Gastrocnemius medialis (tissue), 4 donors: ENCODE measurements around the gene HPCAL1. TPM values are rescaled to one million over a fixed set of nuclear protein-coding genes. Genes with fewer than 3 reads are reported as not detected.

Experiments used
- ATAC-seq, 2 donors: fragments of 150-250 bp; one replicate each; pipeline ENCODE4 v1.9.1; 2016
- DNase-seq, 2 donors: peaks; one replicate each; pipeline ENCODE4 v3.0.0-alpha.2; 2019
- H3K27ac ChIP-seq, 4 donors: fragments of 200-600 bp; sonication (generic); 1 replicate in 1 of 4; 2 replicates in 3 of 4; pipeline ENCODE4 v1.5.1; 2016 to 2018; ENCODE audit warnings: mild to moderate bottlenecking in 2 of 4, moderate library complexity in 1 of 4
- H3K27me3 ChIP-seq, 3 donors: fragments of 200-600 bp; sonication (generic) in 2 of 3; 1 replicate in 1 of 3; 2 replicates in 2 of 3; pipeline versions ENCODE4 v1.5.1 to v1.6.0; 2016 to 2019; ENCODE audit warnings: mild to moderate bottlenecking in 1 of 3, moderate library complexity in 1 of 3
- H3K36me3 ChIP-seq, 2 donors: fragments of 200-600 bp; sonication (generic) in 1 of 2; one replicate each; pipeline ENCODE4 v1.5.1; 2017 to 2018
- H3K4me1 ChIP-seq, 2 donors: fragments of 200-600 bp; sonication (generic) in 1 of 2; one replicate each; pipeline ENCODE4 v1.5.1; 2016 to 2017; ENCODE audit warnings: mild to moderate bottlenecking in 2 of 2
- H3K4me3 ChIP-seq, 4 donors: fragments of 200-600 bp; sonication (generic) in 3 of 4; 1 replicate in 1 of 4; 2 replicates in 3 of 4; pipeline ENCODE4 v1.5.1; 2016 to 2019; ENCODE audit warnings: mild to moderate bottlenecking in 2 of 4
- H3K9me3 ChIP-seq, 3 donors: fragments of 200-600 bp; sonication (generic) in 2 of 3; 1 replicate in 1 of 3; 2 replicates in 2 of 3; pipeline ENCODE4 v1.5.1; 2016 to 2019
- POLR2A ChIP-seq, 2 donors: fragments of 450-650 bp; IDR thresholded peaks; one replicate each; pipeline ENCODE4 v1.6.1; 2017; ENCODE audit warnings: antibody characterized with exemption in 2 of 2, mild to moderate bottlenecking in 2 of 2, moderate library complexity in 2 of 2
- in situ Hi-C, 4 donors: fragments of 200-750 bp; cut with MboI; loops; one replicate each; pipeline versions ENCODE4 v1.15.0 to v1.8.0; 2017; ENCODE audit warnings: low sequenced_read_pairs in 4 of 4
- intact Hi-C: fragments of 100-400 bp; cut with DNase I; formaldehyde crosslinking; loops from one replicate; pipeline ENCODE4 v1.15.1; 2023; ENCODE audit warnings: low total_unique reads
- total RNA-seq, 4 donors: library from RNA; depleted of rRNA; stranded (reverse); fragments of >200 nt; gene quantifications; one replicate each; pipeline versions ENCODE4 v1.1.0 to v1.2.3, GENCODE V29; 2016
- TF ChIP-seq, protein P1 (sequence below), 5 experiments: fragments of 450-650 bp in 3 of 5; fragments of 200-600 bp in 2 of 5; sonication (generic) in 2 of 5; IDR thresholded peaks in 4 of 5; conservative IDR thresholded peaks in 1 of 5; 1 replicate in 4 of 5; 2 replicates in 1 of 5; pipeline ENCODE4 v1.5.1; 2016 to 2019; ENCODE audit warnings: antibody characterized with exemption in 5 of 5, mild to moderate bottlenecking in 3 of 5, moderate library complexity in 3 of 5

The HPCAL1 gene
- total RNA-seq, 4 donors from 2014 or later: 29.0 to 45.5 (median 34.5) TPM

- intact Hi-C loops (no loop called here), in situ Hi-C loops (no loop called here)
- DNase-seq (no peak), ATAC-seq (no peak)
- H3K27ac ChIP-seq: no peak overlapping the region
- TF ChIP-seq POLR2A (IDR thresholded peaks at IDR 0.05): no peak
- TF ChIP-seq, protein P1, sequence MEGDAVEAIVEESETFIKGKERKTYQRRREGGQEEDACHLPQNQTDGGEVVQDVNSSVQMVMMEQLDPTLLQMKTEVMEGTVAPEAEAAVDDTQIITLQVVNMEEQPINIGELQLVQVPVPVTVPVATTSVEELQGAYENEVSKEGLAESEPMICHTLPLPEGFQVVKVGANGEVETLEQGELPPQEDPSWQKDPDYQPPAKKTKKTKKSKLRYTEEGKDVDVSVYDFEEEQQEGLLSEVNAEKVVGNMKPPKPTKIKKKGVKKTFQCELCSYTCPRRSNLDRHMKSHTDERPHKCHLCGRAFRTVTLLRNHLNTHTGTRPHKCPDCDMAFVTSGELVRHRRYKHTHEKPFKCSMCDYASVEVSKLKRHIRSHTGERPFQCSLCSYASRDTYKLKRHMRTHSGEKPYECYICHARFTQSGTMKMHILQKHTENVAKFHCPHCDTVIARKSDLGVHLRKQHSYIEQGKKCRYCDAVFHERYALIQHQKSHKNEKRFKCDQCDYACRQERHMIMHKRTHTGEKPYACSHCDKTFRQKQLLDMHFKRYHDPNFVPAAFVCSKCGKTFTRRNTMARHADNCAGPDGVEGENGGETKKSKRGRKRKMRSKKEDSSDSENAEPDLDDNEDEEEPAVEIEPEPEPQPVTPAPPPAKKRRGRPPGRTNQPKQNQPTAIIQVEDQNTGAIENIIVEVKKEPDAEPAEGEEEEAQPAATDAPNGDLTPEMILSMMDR (IDR thresholded peaks at IDR 0.05 in 4 of 5, conservative IDR thresholded peaks at IDR 0.05 in 1 of 5): no peak
- H3K4me1 ChIP-seq: peaks cover 7 to 40% of the 10 kb centered on the region in 2 donors
- H3K9me3 ChIP-seq: no peaks in the 10 kb centered on the region
- no peaks in the 10 kb centered on the region for H3K27me3 ChIP-seq
- H3K4me3 ChIP-seq: no peak overlapping the region
- H3K36me3 ChIP-seq: no peaks in the 10 kb centered on the region
Observed at GRCh38 chr2:10385933-10386773, 83.4 kb downstream of the HPCAL1 start.

DNA sequence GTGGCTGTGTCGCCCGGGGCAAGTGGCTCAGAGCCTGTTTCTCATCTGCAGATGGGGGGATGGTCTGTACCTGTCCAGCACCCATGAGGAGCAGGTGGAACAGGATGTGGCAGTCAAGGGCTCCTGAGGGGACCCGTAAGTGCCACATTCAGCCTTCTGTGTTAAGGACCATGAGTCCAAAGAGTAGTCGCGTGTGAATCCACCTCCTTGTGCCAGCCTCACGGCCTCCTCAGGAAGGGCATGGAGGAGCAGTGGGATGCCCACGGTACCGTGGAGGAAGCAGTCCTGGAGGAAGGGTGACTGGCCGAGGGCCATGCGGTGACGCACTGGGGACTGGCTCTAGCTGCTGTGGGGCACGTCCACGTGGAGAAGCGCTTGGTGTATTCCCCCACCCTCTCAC, 84.3 kb downstream of the HPCAL1 start:
- DNase-seq (no peak), ATAC-seq (no peak)
- TF ChIP-seq POLR2A (IDR thresholded peaks at IDR 0.05): no peak
- TF ChIP-seq, protein P1 (IDR thresholded peaks at IDR 0.05 in 4 of 5, conservative IDR thresholded peaks at IDR 0.05 in 1 of 5): no peak
- Histone ChIP-seq H3K9me3 (no peaks in the 10 kb centered on the region), H3K36me3 (no peaks in the 10 kb centered on the region), H3K4me3 (no peak overlapping the region), H3K27me3 (no peaks in the 10 kb centered on the region), H3K4me1 (peaks cover 5 to 36% of the 10 kb centered on the region in 2 donors), H3K27ac (no peak overlapping the region)
- intact Hi-C loops: no loop called here
- in situ Hi-C loops: no loop called here

DNA sequence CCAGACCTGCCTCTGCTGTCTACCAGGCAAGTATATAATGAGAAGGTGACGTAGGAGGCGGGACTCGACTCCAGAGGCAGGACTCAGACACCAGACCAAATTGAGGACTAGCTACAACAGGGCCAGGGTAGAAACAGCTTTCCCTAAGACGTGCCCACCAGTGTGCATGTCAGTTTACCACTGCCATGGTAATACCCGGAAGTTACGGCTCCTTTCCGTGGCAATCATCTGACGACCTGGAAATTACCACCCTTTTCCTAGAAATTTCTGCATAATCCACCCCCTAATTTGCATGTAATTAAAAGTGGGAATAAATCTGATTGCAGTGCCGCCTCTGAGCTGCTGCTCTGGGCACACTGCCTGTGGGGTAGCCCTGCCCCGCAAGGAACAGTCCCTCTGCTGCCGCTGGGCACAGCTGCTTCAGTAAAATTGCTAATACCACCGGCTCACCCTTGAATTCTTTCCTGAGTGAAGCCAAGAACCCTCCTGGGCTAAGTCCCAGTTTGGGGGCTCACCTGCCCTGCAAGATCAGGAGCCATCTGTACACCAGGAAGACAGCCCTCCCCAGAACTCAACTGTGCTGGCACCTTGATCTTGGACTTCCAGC, 86.4 kb downstream of the HPCAL1 start:
- H3K4me1 ChIP-seq: peaks cover 0 to 31% of the 10 kb centered on the region in 2 donors
- TF ChIP-seq POLR2A (IDR thresholded peaks at IDR 0.05): no peak
- TF ChIP-seq, protein P1 (IDR thresholded peaks at IDR 0.05 in 4 of 5, conservative IDR thresholded peaks at IDR 0.05 in 1 of 5): no peak
- in situ Hi-C loops (no loop called here), intact Hi-C loops (no loop called here)
- no peaks in the 10 kb centered on the region for H3K9me3 ChIP-seq
- no peak overlapping the region for H3K4me3 ChIP-seq
- H3K27ac ChIP-seq: no peak overlapping the region
- no peaks in the 10 kb centered on the region for H3K27me3 ChIP-seq
- no peak for ATAC-seq
- no peak for DNase-seq
- H3K36me3 ChIP-seq: no peaks in the 10 kb centered on the region

DNA sequence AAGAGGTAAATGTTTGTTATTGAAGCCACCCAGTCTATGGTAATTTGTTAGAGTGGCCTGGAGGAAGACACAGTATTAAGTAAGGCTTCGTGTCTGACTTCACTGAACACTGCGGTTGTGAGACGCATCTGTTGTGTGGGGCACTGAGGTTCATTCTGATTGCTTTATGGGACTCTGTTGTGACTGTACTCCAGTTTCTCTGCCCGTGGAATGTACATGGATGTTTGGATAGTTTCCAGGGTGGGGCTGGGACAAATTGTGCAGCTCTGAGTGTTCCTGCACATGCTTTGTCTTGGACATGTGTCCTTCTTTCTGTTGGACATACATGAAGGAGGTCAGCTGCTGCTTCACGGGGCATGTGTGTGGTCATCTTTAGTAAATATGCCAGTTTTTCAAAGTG, 86.9 kb downstream of the HPCAL1 start:
- in situ Hi-C loops: no loop called here
- H3K27me3 ChIP-seq: no peaks in the 10 kb centered on the region
- no peak overlapping the region for H3K4me3 ChIP-seq
- H3K9me3 ChIP-seq: no peaks in the 10 kb centered on the region
- TF ChIP-seq POLR2A (IDR thresholded peaks at IDR 0.05): no peak
- TF ChIP-seq, protein P1 (IDR thresholded peaks at IDR 0.05 in 4 of 5, conservative IDR thresholded peaks at IDR 0.05 in 1 of 5): no peak
- intact Hi-C loops: no loop called here
- H3K36me3 ChIP-seq: no peaks in the 10 kb centered on the region
- ATAC-seq (peak; percentile 57 to 62), DNase-seq (no peak)
- peaks cover 0 to 31% of the 10 kb centered on the region in 2 donors for H3K4me1 ChIP-seq
- no peak overlapping the region for H3K27ac ChIP-seq
